ENCODE measurements around the gene UNC13D.

UNC13D gene

GRCh38 chr17:75849724-75850123 is 5.5 kb upstream of the UNC13D start:
- no peak for DNase-seq

DNA sequence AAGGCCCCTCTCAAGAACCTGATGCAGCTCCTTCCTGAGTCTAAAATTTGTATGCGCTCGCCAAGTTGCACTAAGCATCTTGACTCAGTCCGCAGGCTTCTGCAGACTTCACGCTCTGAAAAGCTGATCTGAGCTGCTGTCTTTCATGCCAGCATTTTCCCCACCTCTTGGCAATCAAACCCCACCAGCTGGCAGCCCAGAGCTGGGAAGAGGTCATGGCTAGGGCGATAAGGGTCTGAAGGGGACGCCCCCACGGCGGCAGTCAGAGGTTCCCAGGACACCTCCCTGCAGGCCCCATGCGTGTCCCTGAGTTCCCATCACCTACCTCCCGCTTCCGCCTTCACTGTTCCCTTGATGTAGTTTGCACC is 5.1 kb upstream of the UNC13D start:
- no peak for DNase-seq

DNA sequence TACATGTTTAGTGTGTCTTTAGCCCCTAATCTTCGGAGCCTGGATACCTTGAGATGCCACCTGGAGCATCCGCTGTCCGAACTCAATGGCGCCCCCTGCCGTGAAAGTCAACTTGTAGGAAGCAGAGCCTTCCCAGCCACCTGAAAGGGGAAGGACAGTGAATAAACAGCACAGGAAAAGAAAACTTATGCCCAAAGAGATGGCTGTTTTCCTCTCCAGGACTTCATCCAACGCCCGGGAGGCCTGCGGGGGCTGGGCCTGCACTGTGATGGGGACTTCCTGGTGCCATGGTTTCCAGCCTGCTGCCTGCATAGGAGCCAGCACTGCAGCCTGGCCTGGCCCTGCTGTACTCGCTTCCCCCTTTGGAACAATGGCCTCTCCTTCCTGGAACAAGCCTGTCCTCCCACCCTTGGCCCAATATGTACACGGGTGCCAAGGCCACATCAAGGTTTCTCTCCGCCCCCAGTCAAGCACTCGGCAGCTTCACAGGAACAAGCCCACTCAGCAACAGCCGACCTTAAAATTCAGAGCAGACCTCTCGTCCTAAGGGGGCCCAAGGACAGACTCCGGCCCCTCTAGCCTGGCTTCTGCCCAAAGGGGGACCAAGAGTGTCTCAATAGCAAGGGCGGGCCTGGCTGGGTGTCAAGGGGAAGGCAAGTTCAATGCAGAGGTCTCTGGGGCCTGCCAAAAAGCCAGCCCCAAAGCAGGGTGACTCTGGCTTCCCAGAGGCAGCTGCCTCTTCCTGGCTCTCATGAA is 4.5 kb upstream of the UNC13D start:
- DNase-seq = peak; percentile 86

DNA sequence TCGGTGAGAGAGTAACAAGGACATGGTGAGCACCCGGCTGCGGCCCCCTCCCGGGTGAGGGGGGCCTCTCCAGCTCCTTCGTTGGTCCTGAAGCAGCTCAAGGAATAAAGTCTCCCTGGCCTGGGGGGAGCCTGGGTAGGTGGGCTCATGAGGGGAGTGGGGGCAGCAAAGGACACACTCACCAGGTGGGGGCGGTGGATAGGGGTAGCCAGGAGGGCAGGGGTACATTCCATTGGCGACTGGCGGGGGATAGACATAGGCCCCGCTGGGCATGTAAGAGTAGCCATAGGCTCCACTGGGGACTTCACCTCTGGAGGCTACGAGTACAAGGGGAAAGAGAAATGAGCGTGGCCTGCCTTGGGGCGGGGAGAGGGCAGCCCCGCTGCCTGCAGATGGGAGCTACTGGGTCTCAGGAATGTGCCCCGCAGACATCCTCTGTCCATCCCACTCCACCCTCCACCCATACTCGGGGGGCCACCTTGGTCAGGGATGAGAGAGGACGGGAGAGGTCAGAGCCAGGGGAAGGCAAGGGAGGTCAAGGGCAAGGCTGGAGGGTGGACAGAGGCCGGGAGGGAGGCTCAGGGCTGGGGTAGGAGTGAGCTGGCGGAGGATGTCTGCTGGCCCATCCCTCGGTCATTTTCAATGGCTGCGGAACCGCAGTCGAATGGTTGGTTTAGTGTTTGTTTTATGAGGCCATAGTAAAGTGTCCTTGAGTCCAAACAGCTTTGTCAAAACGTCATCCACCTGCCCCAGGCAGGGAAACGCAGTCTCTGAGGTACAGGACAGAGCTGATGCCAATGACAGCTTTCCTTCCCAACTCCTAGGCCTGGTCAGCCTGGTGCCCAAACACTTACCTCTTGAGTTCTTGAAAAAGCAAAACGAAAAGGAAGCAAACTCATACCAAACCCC is 3.7 kb upstream of the UNC13D start:
- DNase-seq = no peak

DNA sequence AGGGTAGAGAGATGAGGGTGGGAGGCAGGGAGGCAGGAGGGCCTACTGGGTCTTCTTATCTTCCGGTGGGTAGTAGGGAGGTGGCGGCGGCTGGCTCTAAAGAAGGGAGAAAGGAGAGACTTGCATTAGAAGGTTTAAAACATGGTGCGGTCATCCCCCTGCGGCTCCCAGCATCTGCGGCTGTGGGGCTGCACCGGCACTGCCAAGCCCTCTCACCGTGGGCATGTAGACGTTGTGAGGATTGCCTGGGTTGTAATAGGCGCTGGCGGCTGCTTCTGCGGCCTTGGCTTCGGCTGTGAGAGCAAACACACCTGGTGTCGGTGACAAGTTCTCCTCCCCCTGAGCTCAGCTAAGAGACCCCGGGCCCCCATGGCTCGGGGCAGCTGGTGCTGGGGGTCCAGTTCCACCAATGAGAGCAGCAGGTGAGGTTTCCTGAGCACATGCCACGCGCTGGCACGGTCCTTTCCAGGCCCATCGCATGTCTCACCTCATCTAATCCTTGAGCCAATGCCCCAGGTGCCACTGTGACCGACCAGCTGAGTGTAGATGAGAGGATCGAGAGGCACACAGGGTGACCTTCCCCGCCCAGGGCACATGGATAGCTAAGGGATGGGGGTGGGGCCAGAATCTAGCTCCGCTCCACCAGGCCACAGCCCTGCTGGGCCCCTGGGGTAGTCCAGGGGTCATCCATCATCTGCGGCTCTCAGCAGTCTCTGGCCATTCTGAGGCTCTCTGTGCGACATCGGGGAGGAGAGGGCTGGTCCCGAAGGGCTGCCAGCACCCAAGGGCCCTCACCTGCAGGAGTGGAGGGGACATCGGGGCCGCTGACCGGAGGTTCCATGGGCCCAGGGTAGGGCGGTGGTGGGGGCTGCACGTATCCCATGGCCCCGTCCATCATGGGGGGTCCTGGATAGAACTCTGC is 2.7 kb upstream of the UNC13D start:
- no peak for DNase-seq

GRCh38 chr17:75845933-75846691 is 1.9 kb upstream of the UNC13D start:
- DNase-seq = no peak

DNA sequence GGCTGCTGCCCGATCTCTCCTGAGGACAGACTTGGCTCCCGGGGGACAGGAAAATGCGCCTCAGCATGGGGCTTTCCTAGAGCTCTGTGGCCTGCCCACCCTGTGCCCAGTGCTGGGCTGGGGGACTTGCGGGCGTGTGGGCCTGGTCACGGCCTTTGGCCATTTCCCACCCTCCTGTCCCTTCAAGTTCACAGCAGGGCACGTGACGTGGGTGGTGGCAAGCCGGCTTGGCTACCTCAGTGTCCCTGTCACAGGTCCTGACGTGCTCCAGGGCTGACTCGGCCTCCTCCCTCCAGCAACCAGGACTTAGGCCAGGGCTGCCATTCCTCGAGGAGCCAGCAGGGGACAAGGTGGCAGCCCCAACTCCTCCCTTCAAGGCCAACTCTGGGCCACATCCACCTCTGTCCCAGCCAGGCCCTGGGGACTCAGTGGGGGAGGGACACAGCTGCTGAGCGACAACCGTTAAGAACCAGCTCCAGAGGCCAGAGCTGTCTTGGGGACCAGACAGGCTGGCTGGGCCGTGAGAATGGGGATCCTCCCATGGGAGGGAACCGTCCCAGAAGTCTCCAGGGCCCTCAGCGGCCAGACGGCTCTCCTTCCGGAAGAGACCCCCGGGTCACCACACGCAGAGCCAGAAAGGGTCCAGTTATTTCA is 981 bp upstream of the UNC13D start:
- peak; percentile 62 for DNase-seq

DNA sequence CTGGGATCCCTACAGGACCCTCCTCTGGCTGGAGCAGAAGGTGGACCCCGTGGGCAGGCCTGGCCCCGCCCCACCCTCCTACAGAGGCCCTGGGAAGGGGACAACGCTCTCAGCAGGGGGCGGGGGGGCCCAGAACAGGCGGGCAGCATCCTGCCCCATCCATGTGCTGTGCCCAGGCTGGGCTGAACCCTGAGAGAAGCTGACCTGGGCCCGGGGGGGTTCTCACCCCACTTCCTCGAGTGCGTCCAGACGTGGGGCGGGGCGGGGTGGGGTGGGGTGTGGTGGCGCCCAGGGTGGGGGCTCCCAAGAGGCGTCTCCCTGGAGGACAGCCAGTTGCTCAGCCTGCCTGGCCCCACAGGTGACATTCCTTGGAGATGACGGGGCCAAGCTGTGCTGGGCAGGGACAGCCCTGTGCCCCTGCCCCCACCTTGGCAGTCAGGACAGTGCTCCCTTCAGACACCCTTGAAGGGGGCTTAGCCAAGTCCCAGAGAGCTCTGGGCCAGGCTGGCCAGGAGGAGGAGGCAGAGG is 390 bp upstream of the UNC13D start:
- no peak for DNase-seq

DNA sequence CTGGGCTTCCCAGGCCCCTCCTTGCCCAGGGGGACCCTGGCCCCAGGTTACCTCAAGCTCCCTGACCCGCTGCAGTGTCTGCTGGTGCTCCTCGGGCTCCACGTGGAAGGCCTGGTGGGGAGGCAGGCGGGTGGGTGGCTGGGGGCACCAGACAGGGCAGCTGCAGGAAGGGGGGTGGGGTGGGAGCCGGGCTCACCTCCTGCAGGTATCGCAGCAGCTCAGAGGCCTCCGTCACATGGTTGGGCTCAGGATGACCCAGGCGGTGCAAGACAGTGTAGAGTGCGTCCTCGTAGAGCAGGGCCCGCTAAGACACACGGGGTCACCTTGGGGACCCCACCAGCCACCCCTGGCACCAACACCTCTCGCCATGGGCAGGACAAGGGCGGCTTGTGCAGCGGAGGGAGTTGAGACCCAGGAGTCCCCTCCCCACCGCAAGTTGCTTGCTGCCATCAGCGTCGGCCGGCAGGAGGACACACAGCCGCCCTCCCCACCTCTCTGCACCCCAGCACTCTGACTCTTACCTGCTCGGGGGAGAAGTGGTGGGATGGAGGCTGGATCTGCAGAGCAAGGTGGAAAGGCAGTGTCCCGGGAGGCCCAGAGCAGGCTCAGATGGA is 1.1 kb downstream of the UNC13D start:
- DNase-seq = peak; percentile 25

DNA sequence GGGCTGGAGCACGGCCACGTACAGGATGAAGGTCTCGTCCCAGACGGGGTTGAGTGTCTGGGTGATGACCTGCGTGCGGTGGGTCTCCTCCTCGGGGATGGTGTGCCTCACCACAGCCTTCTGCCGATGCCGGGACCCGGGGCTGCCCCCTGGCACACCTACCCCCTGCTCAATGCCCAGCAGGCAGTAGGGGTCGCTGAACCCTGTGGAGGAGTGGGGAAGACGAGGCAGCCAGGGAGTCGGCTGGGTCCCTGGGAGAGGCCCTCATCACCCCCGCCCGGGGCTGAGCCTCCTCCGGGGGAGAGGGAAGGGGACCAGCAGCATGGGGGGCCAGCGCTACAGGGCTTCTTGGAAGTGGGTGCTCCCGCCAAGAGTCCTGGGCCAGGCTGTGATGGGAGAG is 1.8 kb downstream of the UNC13D start:
- DNase-seq = no peak

GRCh38 chr17:75840799-75841164 is 3.4 kb downstream of the UNC13D start:
- DNase-seq = no peak

GRCh38 chr17:75839942-75840798 is 4.0 kb downstream of the UNC13D start:
- no peak for DNase-seq

- DNase-seq = no peak
These were observed 5.8 kb downstream of the UNC13D start for GRCh38 chr17:75838410-75838809.

GRCh38 chr17:75837899-75838298 is 6.3 kb downstream of the UNC13D start:
- no peak for DNase-seq

DNA sequence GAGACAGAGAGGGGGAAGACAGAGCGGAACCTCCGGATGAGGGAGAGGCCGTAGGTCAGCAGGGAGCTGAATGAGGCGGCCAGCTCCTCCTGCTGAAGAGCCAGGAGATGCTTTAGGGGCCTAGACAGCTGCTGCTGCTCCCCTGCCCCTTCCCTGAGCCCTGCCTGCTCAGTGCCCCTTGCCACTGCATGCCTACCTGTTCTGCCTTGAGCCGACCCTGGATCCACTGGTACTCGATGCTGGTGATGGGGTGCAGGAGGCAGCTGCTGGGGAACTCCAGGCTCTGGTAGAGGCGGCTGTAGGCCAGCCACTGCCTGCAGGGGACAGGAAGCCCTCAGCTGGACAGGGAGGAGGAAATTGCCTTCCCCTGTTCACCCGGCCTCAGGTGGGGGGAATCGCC is 7.6 kb downstream of the UNC13D start:
- no peak for DNase-seq

DNA sequence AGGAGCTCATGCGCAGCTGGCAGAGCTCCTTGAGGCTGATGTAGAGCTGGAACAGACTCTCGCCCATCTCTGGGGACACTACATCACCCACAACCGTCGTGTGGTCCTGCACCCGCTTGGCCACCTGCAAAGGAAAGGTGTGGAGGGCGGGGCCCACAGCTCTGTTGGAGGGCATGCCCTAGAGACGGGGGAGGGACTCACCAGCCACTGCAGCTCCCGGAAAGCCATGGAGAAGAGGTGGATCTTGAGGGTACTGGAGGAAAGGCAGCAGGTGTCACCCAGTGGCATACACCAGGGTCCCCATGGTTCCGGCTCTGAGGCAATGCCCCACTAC is 8.6 kb downstream of the UNC13D start:
- no peak for DNase-seq

DNA sequence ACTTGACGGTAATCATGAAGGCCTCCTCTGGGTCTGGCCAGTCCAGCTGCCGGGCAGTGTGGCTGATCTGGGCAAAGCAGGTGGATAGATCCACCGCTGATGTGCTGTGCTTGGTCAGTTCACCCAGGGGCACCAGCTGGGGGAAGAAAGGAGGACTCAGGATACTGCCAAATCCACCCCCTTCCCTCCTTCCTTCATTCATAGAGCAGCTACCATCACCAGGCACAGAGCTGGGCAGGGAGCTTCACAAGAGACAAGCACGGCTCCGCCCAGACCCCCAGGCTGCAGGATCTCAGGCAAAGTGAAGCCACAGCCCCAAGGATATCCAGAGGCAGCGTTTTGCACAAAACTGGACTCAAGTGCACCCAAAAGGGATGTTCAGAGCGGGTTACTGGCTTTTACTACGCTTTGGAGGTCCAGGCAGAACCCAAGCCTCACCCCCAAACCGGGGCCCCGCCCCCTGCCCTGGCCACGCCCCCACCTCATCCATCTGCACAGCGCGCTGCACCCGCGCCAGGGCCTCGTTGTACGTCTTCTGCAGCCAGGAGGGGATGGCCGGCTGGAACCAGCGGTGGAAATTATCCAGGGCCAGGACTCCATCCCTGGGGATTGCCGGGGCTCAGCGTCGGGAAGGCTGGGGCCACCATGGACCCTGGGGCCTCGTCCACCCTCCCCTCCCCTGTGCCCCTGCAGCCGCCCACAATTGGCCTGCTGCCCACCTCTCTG is 9.1 kb downstream of the UNC13D start:
- no peak for DNase-seq

- no peak for DNase-seq
These were observed 9.8 kb downstream of the UNC13D start for GRCh38 chr17:75834279-75834920.

All from activated CD4-positive, alpha-beta T cell treated with anti-CD3 and anti-CD28 coated beads, Interleukin-2, amount 50 U/mL, for 1 hour (primary cell).